GM23338 (cell line): Measurements from ENCODE around the gene MAN1C1. TPM values are rescaled to one million over a fixed set of nuclear protein-coding genes. Genes with fewer than 3 reads are reported as not detected.

Experiments
- ATAC-seq: fragments of 200-7000 bp; cut with Tn5 transposase; 3 replicates; pipeline ENCODE4 v1.9.1; 2020
- DNase-seq: peaks from one replicate; pipeline ENCODE4 v3.0.0-alpha.2; 2015; ENCODE audit warnings: low spot score
- H2AFZ ChIP-seq: fragments of 200-600 bp; sonication (generic); 2 replicates; pipeline ENCODE4 v1.8.0; 2016; ENCODE audit warnings: antibody characterized with exemption, mild to moderate bottlenecking, moderate library complexity
- H3F3A ChIP-seq: fragments of 200-600 bp; sonication (generic); replicated peaks from 2 replicates; pipeline ENCODE4 v1.8.0; 2017; ENCODE audit warnings: antibody characterized with exemption, mixed run types, low read depth
- H3K27ac ChIP-seq: fragments of 200-600 bp; sonication (generic); 2 replicates; pipeline ENCODE4 v1.6.1; 2016; ENCODE audit warnings: low read depth
- H3K27me3 ChIP-seq: fragments of 200-600 bp; sonication (generic); 2 replicates; pipeline ENCODE4 v1.8.0; 2016; ENCODE audit warnings: mild to moderate bottlenecking, mixed run types, moderate library complexity; ENCODE audit not compliant: insufficient read depth
- H3K36me3 ChIP-seq: fragments of 200-600 bp; sonication (generic); 2 replicates; pipeline ENCODE4 v1.8.0; 2016; ENCODE audit warnings: mild to moderate bottlenecking; ENCODE audit not compliant: insufficient read depth
- H3K4me1 ChIP-seq: fragments of 200-600 bp; sonication (generic); 2 replicates; pipeline ENCODE4 v1.8.0; 2016; ENCODE audit warnings: mild to moderate bottlenecking, moderate library complexity; ENCODE audit not compliant: insufficient read depth
- H3K4me2 ChIP-seq: fragments of 200-600 bp; sonication (generic); 2 replicates; pipeline ENCODE4 v1.7.1; 2017; ENCODE audit warnings: mixed run types
- H3K4me3 ChIP-seq: fragments of 200-600 bp; sonication (generic); 2 replicates; pipeline ENCODE4 v1.6.1; 2016; ENCODE audit warnings: mixed run types
- H3K79me2 ChIP-seq: fragments of 200-600 bp; sonication (generic); replicated peaks from 2 replicates; pipeline ENCODE4 v1.8.0; 2017; ENCODE audit warnings: mild to moderate bottlenecking; ENCODE audit not compliant: insufficient read depth
- H3K9me2 ChIP-seq: fragments of 200-600 bp; sonication (generic); 2 replicates; pipeline ENCODE4 v1.8.0; 2017; ENCODE audit not compliant: insufficient read depth
- H4K20me1 ChIP-seq: fragments of 200-600 bp; sonication (generic); replicated peaks from 2 replicates; pipeline ENCODE4 v1.8.0; 2017; ENCODE audit warnings: mild to moderate bottlenecking; ENCODE audit not compliant: insufficient read depth
- H3K27ac Mint-ChIP-seq: 2 replicates; pipeline ENCODE4 v1.8.0; 2020; ENCODE audit warnings: inconsistent platforms, mild to moderate bottlenecking, moderate library complexity, mixed read lengths
- H3K27me3 Mint-ChIP-seq: 3 replicates; pipeline ENCODE4 v1.8.0; 2022; ENCODE audit warnings: low read depth, mild to moderate bottlenecking, moderate library complexity, mixed read lengths, inconsistent platforms; ENCODE audit not compliant: insufficient read depth, poor library complexity
- H3K36me3 Mint-ChIP-seq: 3 replicates; pipeline ENCODE4 v1.8.0; 2021; ENCODE audit warnings: low read depth, mild to moderate bottlenecking, inconsistent platforms, moderate library complexity, mixed read lengths
- H3K4me1 Mint-ChIP-seq: 3 replicates; pipeline ENCODE4 v1.8.0; 2020; ENCODE audit warnings: mild to moderate bottlenecking, inconsistent platforms, mixed read lengths
- H3K4me3 Mint-ChIP-seq: 3 replicates; pipeline ENCODE4 v1.8.0; 2021; ENCODE audit warnings: moderate library complexity, mild to moderate bottlenecking, inconsistent platforms, mixed read lengths
- H3K9me3 Mint-ChIP-seq: 3 replicates; pipeline ENCODE4 v1.8.0; 2020; ENCODE audit warnings: moderate library complexity, mild to moderate bottlenecking, inconsistent platforms, mixed read lengths
- CREB1 ChIP-seq: fragments of 250-450 bp; sonication (Bioruptor Pico); IDR thresholded peaks from 2 replicates; pipeline ENCODE4 v1.5.0; 2020; ENCODE audit warnings: low read depth, mild to moderate bottlenecking, moderate library complexity
- EZH2 ChIP-seq: fragments of 200-600 bp; sonication (generic); IDR thresholded peaks from one replicate; pipeline ENCODE4 v1.8.0; 2017; ENCODE audit warnings: antibody characterized with exemption, mild to moderate bottlenecking, low read depth; ENCODE audit not compliant: unreplicated experiment
- EZH2phosphoT487 ChIP-seq: fragments of 200-600 bp; sonication (generic); IDR thresholded peaks from one replicate; pipeline ENCODE4 v1.8.1; 2018; ENCODE audit warnings: antibody characterized with exemption; ENCODE audit not compliant: unreplicated experiment
- JUNB ChIP-seq: IDR thresholded peaks from one replicate; pipeline ENCODE4 v1.6.1; 2016; ENCODE audit warnings: antibody characterized with exemption; ENCODE audit not compliant: unreplicated experiment
- NANOG ChIP-seq: IDR thresholded peaks from 2 replicates; pipeline ENCODE4 v1.6.1; 2016; ENCODE audit warnings: antibody characterized with exemption, borderline replicate concordance
- POLR2AphosphoS5 ChIP-seq: IDR thresholded peaks from 2 replicates; pipeline ENCODE4 v1.6.1; 2016; ENCODE audit warnings: antibody characterized with exemption, low read depth
- STAT1 ChIP-seq: IDR thresholded peaks from one replicate; pipeline ENCODE4 v1.6.1; 2016; ENCODE audit warnings: antibody characterized with exemption; ENCODE audit not compliant: unreplicated experiment
- ZNF114 ChIP-seq: fragments of 250-450 bp; sonication (Bioruptor Pico); IDR thresholded peaks from 2 replicates; pipeline ENCODE4 v1.5.0; 2020; ENCODE audit warnings: mild to moderate bottlenecking, moderate library complexity
- ZNF331 ChIP-seq: fragments of 250-450 bp; sonication (Bioruptor Pico); IDR thresholded peaks from 2 replicates; pipeline ENCODE4 v1.5.0; 2020; ENCODE audit warnings: low read depth, mild to moderate bottlenecking, moderate library complexity
- polyA plus RNA-seq: library from polyadenylated mRNA; unstranded; fragments of >200 nt; fragmentation: Nextera tagmentation; extraction: Ambion mirVana; gene quantifications from 2 replicates; pipeline ENCODE4 v1.2.1, GENCODE V29; 2016
- total RNA-seq: library from RNA; depleted of rRNA; stranded (reverse); fragments of >200 nt; shearing (Covaris generic); gene quantifications from 2 replicates; pipeline ENCODE4 v1.2.3, GENCODE V29; 2014
- TF ChIP-seq, protein P1 (sequence below), 2 experiments: fragments of 200-600 bp in 1 of 2; sonication (generic) in 1 of 2; conservative IDR thresholded peaks; 2 replicates each; pipeline versions ENCODE4 v1.5.1 to v1.6.1; 2016 to 2017; ENCODE audit warnings: antibody characterized with exemption in 2 of 2, low read depth in 2 of 2, mild to moderate bottlenecking in 2 of 2, moderate library complexity in 1 of 2
- TF ChIP-seq, protein P2 (sequence below): IDR thresholded peaks from 2 replicates; pipeline ENCODE4 v1.6.1; 2016; ENCODE audit warnings: antibody characterized with exemption

MAN1C1 gene
- total and polyA plus RNA-seq, 2 experiments from 2014 or later = 5.4 to 13.6 TPM

- no peak overlapping the region for H3K27ac Mint-ChIP-seq
These were observed 33.1 kb downstream of the MAN1C1 start for GRCh38 chr1:25649505-25650288.

DNA sequence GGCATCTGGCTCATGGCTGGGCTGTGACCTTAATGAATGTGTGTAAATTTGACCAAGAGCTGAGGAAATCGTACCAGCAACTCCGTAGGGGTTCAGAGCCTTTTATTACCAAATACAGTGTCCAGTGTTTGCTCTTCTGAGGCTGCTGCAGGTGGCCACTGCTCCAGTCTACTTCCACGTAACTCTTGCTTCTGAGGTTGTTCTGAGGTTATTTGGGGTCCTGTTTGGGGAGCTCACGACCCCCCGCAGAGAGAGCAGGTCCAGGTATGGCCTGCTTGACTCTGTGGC is 33.6 kb downstream of the MAN1C1 start:
- ATAC-seq = no peak
- H3K4me3 Mint-ChIP-seq = no peak overlapping the region
- H3K27ac Mint-ChIP-seq = no peak overlapping the region

More at GRCh38 chr1:25649505-25650288, 33.1 kb downstream of the MAN1C1 start:
- TF ChIP-seq STAT1 (no peak), ZNF114 (CRISPR knock-in tag) (no peak), NANOG (no peak), POLR2AphosphoS5 (no peak), EZH2 (no peak), ZNF331 (CRISPR knock-in tag) (no peak), JUNB (no peak)
- TF ChIP-seq, protein P1, sequence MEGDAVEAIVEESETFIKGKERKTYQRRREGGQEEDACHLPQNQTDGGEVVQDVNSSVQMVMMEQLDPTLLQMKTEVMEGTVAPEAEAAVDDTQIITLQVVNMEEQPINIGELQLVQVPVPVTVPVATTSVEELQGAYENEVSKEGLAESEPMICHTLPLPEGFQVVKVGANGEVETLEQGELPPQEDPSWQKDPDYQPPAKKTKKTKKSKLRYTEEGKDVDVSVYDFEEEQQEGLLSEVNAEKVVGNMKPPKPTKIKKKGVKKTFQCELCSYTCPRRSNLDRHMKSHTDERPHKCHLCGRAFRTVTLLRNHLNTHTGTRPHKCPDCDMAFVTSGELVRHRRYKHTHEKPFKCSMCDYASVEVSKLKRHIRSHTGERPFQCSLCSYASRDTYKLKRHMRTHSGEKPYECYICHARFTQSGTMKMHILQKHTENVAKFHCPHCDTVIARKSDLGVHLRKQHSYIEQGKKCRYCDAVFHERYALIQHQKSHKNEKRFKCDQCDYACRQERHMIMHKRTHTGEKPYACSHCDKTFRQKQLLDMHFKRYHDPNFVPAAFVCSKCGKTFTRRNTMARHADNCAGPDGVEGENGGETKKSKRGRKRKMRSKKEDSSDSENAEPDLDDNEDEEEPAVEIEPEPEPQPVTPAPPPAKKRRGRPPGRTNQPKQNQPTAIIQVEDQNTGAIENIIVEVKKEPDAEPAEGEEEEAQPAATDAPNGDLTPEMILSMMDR (conservative IDR thresholded peaks at IDR 0.05; ENCODE audit: low read depth in 2 of 2) = no peak
- Histone ChIP-seq H3K4me3 (no peak overlapping the region), H4K20me1 (no peaks in the 10 kb centered on the region; the same call in 1 of the 2 replicates), H3K79me2 (no peaks in the 10 kb centered on the region), H2AFZ (no peak overlapping the region), H3K27me3 (no peaks in the 10 kb centered on the region), H3F3A (no peaks in the 10 kb centered on the region), H3K27ac (no peak overlapping the region), H3K9me2 (no peaks in the 10 kb centered on the region), H3K36me3 (no peaks in the 10 kb centered on the region), H3K4me1 (no peaks in the 10 kb centered on the region), H3K4me2 (no peak overlapping the region)
- H3K9me3 Mint-ChIP-seq = no peaks in the 10 kb centered on the region
- no peak overlapping the region for H3K4me3 Mint-ChIP-seq
- H3K4me1 Mint-ChIP-seq = no peaks in the 10 kb centered on the region
- H3K36me3 Mint-ChIP-seq = no peaks in the 10 kb centered on the region
- H3K27me3 Mint-ChIP-seq = peaks cover 5% of the 10 kb centered on the region
- DNase-seq (no peak), ATAC-seq (no peak)

More for the DNA sequence above, 33.6 kb downstream of the MAN1C1 start:
- Histone ChIP-seq H3F3A (no peaks in the 10 kb centered on the region), H3K9me2 (no peaks in the 10 kb centered on the region), H3K4me1 (no peaks in the 10 kb centered on the region), H3K4me3 (no peak overlapping the region), H3K4me2 (no peak overlapping the region), H3K79me2 (no peaks in the 10 kb centered on the region), H3K36me3 (no peaks in the 10 kb centered on the region), H3K27me3 (no peaks in the 10 kb centered on the region), H3K27ac (no peak overlapping the region), H4K20me1 (no peaks in the 10 kb centered on the region; the same call in 1 of the 2 replicates), H2AFZ (no peak overlapping the region)
- TF ChIP-seq POLR2AphosphoS5 (no peak), JUNB (no peak), CREB1 (no peak), EZH2phosphoT487 (no peak), ZNF331 (CRISPR knock-in tag) (no peak), NANOG (no peak), STAT1 (no peak), EZH2 (no peak)
- TF ChIP-seq, protein P2, sequence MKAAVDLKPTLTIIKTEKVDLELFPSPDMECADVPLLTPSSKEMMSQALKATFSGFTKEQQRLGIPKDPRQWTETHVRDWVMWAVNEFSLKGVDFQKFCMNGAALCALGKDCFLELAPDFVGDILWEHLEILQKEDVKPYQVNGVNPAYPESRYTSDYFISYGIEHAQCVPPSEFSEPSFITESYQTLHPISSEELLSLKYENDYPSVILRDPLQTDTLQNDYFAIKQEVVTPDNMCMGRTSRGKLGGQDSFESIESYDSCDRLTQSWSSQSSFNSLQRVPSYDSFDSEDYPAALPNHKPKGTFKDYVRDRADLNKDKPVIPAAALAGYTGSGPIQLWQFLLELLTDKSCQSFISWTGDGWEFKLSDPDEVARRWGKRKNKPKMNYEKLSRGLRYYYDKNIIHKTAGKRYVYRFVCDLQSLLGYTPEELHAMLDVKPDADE = no peak
- TF ChIP-seq, protein P1 (conservative IDR thresholded peaks at IDR 0.05; ENCODE audit: low read depth in 2 of 2) = no peak
- Mint-ChIP-seq H3K9me3 (no peaks in the 10 kb centered on the region), H3K4me1 (no peaks in the 10 kb centered on the region), H3K27me3 (peaks cover 5% of the 10 kb centered on the region), H3K36me3 (no peaks in the 10 kb centered on the region)
- no peak for DNase-seq
